Measurements from ENCODE around the gene NR3C1. TPM values are rescaled to one million over a fixed set of nuclear protein-coding genes. Genes with fewer than 3 reads are reported as not detected.
A peak's percentile ranks its signal among the peaks of the same experiment; 100 is the strongest.

NR3C1 gene
- total RNA-seq, 2 donors from 2014 or later, result 166 to 182 TPM

DNA sequence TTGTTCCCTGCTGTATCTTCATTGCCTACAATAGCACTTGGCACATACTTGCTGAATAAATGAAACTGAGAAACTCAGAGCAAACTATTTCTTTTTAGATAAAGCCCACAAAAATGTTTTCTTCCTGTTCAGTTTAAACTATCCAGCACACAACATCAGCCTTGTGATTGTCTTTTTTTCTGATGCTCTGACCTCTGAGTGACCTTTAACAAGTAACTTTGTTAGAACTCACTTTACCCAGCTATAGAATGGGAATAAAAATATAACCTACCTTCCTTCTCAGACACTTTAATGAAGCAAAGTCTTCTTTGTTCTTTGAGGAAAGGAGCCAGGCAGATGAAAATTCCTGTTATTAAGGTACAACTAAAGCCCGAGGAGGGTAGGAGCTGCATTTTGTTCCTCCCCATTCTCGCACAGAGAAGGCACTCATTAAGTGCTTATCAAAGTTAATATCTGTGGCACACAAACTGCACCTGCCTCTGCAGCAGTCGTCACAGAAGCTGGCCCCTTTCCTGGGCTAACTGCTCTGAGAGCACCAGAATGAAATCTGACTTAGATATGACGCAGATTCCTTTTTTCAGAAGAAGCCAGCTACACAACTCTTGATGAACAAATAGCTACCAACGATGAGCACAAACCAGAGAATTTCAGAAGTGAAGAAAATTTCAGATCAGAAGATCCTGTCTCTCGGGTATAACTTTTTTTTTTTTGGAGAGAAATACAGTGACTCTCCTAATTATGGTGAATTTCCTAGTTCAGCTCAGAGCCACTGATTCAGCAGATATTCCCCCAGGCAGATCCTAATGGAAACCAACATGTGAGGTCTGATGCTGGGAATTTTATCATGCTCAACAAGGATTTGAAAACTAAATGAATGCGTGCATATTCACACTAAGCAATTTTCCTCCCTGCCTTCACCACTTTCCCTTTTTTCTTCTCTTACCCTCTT lies 31.0 kb upstream of the NR3C1 start:
- ATAC-seq, result no peak
- no peak for DNase-seq (ENCODE audit: low spot score)
- H3K4me3 Mint-ChIP-seq, result peak overlapping the region; percentile 79
- peaks cover 17 to 19% of the 10 kb centered on the region in 2 donors for H3K27me3 Mint-ChIP-seq
- H3K36me3 Mint-ChIP-seq, result peaks cover 4% of the 10 kb centered on the region
- H3K4me1 Mint-ChIP-seq (ENCODE audit: low read depth in 2 of 2), result peaks cover 30 to 35% of the 10 kb centered on the region in 2 donors
- H3K9me3 Mint-ChIP-seq, result no peaks in the 10 kb centered on the region
- H3K27ac Mint-ChIP-seq, result peak overlapping the region; percentile 35 to 67

DNA sequence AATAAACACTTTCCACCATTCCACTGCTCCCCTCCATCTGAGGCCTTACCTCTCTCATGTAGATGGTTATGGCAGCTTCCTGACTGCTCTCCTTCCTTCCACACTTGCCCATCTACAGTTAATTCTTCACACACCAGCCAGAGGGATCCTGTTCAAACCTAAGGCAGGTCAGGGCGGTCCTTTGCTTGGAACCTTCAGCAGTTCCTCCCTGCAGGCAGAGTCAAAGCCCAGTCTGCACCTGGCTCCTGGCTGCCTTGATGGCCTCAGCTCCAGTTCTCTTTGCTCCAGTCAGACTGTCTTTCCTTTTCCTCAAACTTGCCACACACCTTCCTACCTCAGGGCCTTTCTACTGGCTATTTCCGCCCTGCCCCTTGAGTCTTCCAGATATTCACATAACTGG lies 30.2 kb upstream of the NR3C1 start:
- Mint-ChIP-seq H3K9me3 (no peaks in the 10 kb centered on the region), H3K27me3 (peaks cover 17 to 19% of the 10 kb centered on the region in 2 donors), H3K27ac (peak overlapping the region in 1 of 2 donors; percentile 67), H3K36me3 (peaks cover 4% of the 10 kb centered on the region), H3K4me3 (no peak overlapping the region), H3K4me1 (ENCODE audit: low read depth in 2 of 2) (peaks cover 33 to 35% of the 10 kb centered on the region in 2 donors)
- DNase-seq (ENCODE audit: low spot score) (no peak), ATAC-seq (no peak)

- Mint-ChIP-seq H3K27me3 (peaks cover 12 to 15% of the 10 kb centered on the region in 2 donors), H3K4me1 (ENCODE audit: low read depth in 2 of 2) (peaks cover 34 to 36% of the 10 kb centered on the region in 2 donors), H3K36me3 (peaks cover 4% of the 10 kb centered on the region), H3K27ac (no peak overlapping the region), H3K9me3 (no peaks in the 10 kb centered on the region), H3K4me3 (no peak overlapping the region)
- DNase-seq (ENCODE audit: low spot score) (no peak), ATAC-seq (no peak)
Observed at GRCh38 chr5:143432658-143433239, 29.3 kb upstream of the NR3C1 start.

DNA sequence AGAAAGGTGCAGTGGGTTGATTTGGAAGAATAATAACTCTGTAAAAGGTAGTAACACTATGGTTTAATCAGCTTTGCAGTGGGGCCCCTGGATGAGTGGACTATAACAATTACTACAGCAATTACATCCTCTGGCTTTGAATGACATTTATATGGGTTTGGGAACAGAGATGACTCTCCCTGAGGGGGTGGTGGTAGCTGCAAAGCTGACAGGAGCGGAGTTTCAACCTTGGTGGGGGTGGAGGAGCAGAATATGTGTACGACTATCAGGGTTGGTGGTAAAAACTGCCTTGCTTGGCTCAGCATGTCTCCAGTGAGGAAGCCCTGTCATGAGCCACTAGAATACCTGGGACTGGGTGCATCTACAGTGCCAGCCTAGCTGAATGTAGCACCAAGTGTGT lies 28.3 kb upstream of the NR3C1 start:
- Mint-ChIP-seq H3K4me1 (ENCODE audit: low read depth in 2 of 2) (peaks cover 33 to 37% of the 10 kb centered on the region in 2 donors), H3K36me3 (no peaks in the 10 kb centered on the region), H3K27ac (peak overlapping the region in 1 of 2 donors; percentile 14), H3K4me3 (no peak overlapping the region), H3K9me3 (no peaks in the 10 kb centered on the region), H3K27me3 (peaks cover 2 to 6% of the 10 kb centered on the region in 2 donors)
- DNase-seq (ENCODE audit: low spot score), result no peak
- no peak for ATAC-seq

DNA sequence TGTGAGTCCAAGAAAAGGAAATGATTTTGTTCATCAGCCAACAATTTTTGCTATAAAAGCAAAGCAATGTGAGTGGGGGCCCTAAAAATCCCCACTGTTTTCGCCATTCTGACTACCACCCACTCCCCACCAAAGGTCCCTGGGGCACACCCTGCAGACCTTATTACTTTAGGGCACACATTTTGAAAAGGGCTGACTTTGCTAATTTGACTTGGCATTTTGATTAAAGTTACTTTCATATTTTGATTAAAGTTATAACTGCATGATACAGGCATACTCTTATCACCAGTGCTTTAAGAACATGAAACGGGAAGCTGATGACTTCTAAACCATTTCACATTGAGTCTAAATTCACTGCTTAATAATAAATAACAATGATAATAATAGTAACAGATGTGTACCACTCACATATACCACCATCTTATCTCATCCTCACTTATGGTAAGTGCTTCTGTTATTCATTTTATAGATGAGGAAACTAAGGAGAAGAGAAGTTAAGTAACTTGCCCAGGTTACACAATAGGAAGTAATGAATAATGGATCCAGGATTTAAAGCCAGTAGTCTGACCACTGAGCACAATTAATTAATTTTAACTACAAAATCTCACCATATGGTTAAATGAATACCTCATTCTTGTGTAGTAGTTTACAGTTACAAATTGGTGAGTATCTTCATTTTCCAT lies 25.4 kb upstream of the NR3C1 start:
- Mint-ChIP-seq H3K4me3 (no peak overlapping the region), H3K4me1 (ENCODE audit: low read depth in 2 of 2) (peaks cover 16 to 19% of the 10 kb centered on the region in 2 donors), H3K27me3 (peaks cover 0 to 3% of the 10 kb centered on the region in 2 donors), H3K36me3 (no peaks in the 10 kb centered on the region), H3K9me3 (no peaks in the 10 kb centered on the region), H3K27ac (no peak overlapping the region)
- DNase-seq (ENCODE audit: low spot score) (no peak), ATAC-seq (no peak)

DNA sequence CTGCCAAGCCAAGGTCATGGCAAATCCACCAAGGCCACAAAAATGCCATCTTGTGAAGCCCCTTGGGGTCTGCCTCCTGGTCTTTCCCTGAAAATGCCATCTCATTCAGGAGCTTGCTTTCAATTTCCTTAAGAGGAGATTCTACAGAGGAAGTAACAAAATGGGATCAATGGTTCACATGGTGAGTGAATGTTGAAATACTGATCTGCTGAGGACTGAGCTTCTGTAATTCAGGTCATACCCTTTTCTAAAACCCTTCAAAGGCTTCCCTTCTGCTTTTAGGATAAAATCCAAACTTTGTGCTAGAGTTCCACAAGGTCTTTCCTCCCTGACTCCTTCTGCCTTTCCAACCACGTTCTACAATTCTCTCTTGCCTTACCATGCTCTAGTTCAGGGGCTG lies 24.7 kb upstream of the NR3C1 start:
- H3K27ac Mint-ChIP-seq, result no peak overlapping the region
- no peaks in the 10 kb centered on the region for H3K9me3 Mint-ChIP-seq
- DNase-seq (ENCODE audit: low spot score), result no peak
- no peak for ATAC-seq
- no peak overlapping the region for H3K4me3 Mint-ChIP-seq
- peaks cover 12 to 15% of the 10 kb centered on the region in 2 donors for H3K4me1 Mint-ChIP-seq (ENCODE audit: low read depth in 2 of 2)
- H3K36me3 Mint-ChIP-seq, result no peaks in the 10 kb centered on the region
- H3K27me3 Mint-ChIP-seq, result no peaks in the 10 kb centered on the region

- no peak overlapping the region for H3K27ac Mint-ChIP-seq
- ATAC-seq, result peak; percentile 55 to 68
- H3K36me3 Mint-ChIP-seq, result no peaks in the 10 kb centered on the region
- no peaks in the 10 kb centered on the region for H3K9me3 Mint-ChIP-seq
- no peaks in the 10 kb centered on the region for H3K27me3 Mint-ChIP-seq
- no peak for DNase-seq (ENCODE audit: low spot score)
- peak overlapping the region; percentile 52 for H3K4me3 Mint-ChIP-seq
- peaks cover 12 to 15% of the 10 kb centered on the region in 2 donors for H3K4me1 Mint-ChIP-seq (ENCODE audit: low read depth in 2 of 2)
Observed at GRCh38 chr5:143427122-143427735, 23.7 kb upstream of the NR3C1 start.

DNA sequence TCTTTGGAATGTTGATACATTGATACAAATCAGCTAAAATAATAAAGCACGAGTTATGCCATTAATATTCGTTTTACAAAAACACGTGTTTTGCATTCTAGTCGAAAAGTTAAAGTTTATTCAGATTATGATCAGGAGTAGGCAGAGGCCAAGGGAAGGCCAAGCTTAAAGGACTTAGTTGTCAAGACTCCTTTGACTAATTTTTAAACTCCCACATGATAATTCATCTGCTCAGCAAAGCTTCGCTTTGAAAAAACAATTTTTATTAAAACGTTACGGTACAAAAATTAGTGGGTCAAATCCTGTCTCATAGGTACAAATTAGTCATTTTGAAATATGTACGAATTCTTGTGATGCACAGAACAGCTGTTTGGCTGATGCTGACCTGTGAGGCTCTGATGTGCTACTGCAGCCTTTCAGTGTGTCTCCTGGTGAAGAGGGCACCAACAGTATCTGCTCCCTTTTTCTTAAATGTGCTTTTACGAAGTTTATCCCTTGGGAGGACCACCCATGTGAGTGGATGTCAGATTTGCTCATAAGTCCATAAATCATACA lies 23.0 kb upstream of the NR3C1 start:
- H3K4me1 Mint-ChIP-seq (ENCODE audit: low read depth in 2 of 2), result peaks cover 12 to 15% of the 10 kb centered on the region in 2 donors
- no peak for DNase-seq (ENCODE audit: low spot score)
- H3K9me3 Mint-ChIP-seq, result no peaks in the 10 kb centered on the region
- ATAC-seq, result peak in 1 of 2 donors; percentile 60
- no peak overlapping the region for H3K27ac Mint-ChIP-seq
- H3K27me3 Mint-ChIP-seq, result no peaks in the 10 kb centered on the region
- H3K4me3 Mint-ChIP-seq, result peak overlapping the region; percentile 52
- H3K36me3 Mint-ChIP-seq, result no peaks in the 10 kb centered on the region

DNA sequence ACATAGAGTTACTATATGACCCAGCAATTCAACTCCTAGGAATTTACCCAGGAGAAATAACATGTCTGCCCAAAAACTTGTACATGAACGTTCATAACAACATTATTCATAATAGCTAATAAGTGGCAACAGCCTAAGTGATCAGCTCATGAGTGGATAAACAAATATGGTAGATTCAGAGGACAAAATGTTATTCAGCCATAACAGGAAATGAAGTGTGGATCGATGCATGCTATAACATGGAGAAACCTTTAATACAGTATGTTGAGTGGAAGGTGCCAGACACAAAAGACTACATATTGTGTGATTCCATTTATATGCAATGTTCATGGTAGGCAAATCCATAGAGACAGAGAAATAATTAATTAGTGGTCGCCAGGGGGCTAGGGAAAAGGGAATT lies 22.3 kb upstream of the NR3C1 start:
- Mint-ChIP-seq H3K27ac (no peak overlapping the region), H3K27me3 (no peaks in the 10 kb centered on the region), H3K4me1 (ENCODE audit: low read depth in 2 of 2) (peaks cover 12 to 15% of the 10 kb centered on the region in 2 donors), H3K9me3 (no peaks in the 10 kb centered on the region), H3K36me3 (no peaks in the 10 kb centered on the region), H3K4me3 (no peak overlapping the region)
- ATAC-seq, result no peak
- no peak for DNase-seq (ENCODE audit: low spot score)

GRCh38 chr5:143418140-143418866 lies 14.8 kb upstream of the NR3C1 start:
- Mint-ChIP-seq H3K4me1 (ENCODE audit: low read depth in 2 of 2) (peaks cover 17 to 21% of the 10 kb centered on the region in 2 donors), H3K4me3 (peak overlapping the region; percentile 1)

DNA sequence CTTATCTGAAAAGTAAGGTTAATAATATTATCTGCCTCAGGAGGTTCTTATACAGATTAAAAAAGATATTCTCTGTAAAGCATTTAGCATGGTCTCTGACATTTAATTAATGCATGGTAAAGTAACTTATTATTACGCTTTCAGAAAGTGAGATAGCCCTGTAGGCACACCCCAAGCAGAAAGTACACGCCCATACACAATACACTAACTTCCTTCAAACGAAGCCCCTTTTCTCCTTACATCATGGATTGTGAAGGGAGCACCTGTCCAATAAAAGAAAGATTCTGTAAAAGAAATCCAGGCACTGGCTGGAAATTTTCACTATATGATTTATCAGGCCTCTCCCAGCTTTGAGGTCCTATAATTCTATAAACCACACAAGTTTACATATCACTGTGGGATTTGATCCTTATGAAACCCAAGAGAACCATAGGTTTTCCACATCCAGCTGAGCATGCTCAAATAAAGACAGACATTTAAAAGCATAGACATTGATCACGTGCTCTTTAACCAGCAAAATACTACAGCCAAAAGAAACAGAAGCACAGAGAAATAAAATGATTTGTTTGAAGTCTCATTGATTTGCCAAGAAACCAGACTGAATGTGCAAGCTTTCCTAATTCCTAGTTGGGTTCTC lies 14.1 kb upstream of the NR3C1 start:
- Mint-ChIP-seq H3K27ac (peak overlapping the region; percentile 38 to 66), H3K9me3 (no peaks in the 10 kb centered on the region), H3K36me3 (peaks cover 4% of the 10 kb centered on the region), H3K4me1 (ENCODE audit: low read depth in 2 of 2) (peaks cover 17 to 21% of the 10 kb centered on the region in 2 donors), H3K4me3 (peak overlapping the region; percentile 1), H3K27me3 (peaks cover 0 to 4% of the 10 kb centered on the region in 2 donors)
- DNase-seq (ENCODE audit: low spot score), result no peak
- ATAC-seq, result no peak

More at GRCh38 chr5:143418140-143418866, 14.8 kb upstream of the NR3C1 start:
- Mint-ChIP-seq H3K36me3 (peaks cover 4% of the 10 kb centered on the region), H3K27ac (peak overlapping the region; percentile 38 to 66), H3K9me3 (no peaks in the 10 kb centered on the region), H3K27me3 (peaks cover 0 to 4% of the 10 kb centered on the region in 2 donors)
- ATAC-seq, result peak; percentile 62 to 90
- no peak for DNase-seq (ENCODE audit: low spot score)

GRCh38 chr5:143416411-143416810 lies 12.9 kb upstream of the NR3C1 start:
- Mint-ChIP-seq H3K4me3 (no peak overlapping the region), H3K9me3 (no peaks in the 10 kb centered on the region), H3K4me1 (ENCODE audit: low read depth in 2 of 2) (peaks cover 20 to 21% of the 10 kb centered on the region in 2 donors), H3K36me3 (peaks cover 4% of the 10 kb centered on the region), H3K27me3 (peaks cover 0 to 6% of the 10 kb centered on the region in 2 donors), H3K27ac (no peak overlapping the region)
- DNase-seq (ENCODE audit: low spot score), result no peak
- no peak for ATAC-seq

Data from natural killer cell treated with Interleukin-12 subunit alpha and Interleukin-12 subunit beta and Interleukin-15 and Interleukin-18, amount 100 ng/mL, for 72 hours (primary cell).